ENCODE data around the gene WDR44. TPM values are rescaled to one million over a fixed set of nuclear protein-coding genes. Genes with fewer than 3 reads are reported as not detected.
A peak's percentile ranks its signal among the peaks of the same experiment; 100 is the strongest.

Gene WDR44
- total and polyA plus RNA-seq, 12 donors = 2.2 to 25.9 (median 13.8) TPM

GRCh38 chrX:118350706-118351105 is 4.8 kb downstream of the WDR44 start:
- 64 to 92% (median 84%) methylated on average over 1 of the region's 1 CpG for WGBS, 4 donors
- Histone ChIP-seq H3K27ac (no peak overlapping the region), H3K27me3 (no peaks in the 10 kb centered on the region), H3K4me1 (replicated peaks in 1 of 2) (peaks cover 0 to 30% of the 10 kb centered on the region in 2 donors), H3K36me3 (replicated peaks in 1 of 2) (no peaks in the 10 kb centered on the region), H3K4me3 (no peak overlapping the region), H3K9me3 (replicated peaks in 1 of 3) (no peaks in the 10 kb centered on the region)
- DNase-seq = no peak
- TF ChIP-seq POLR2A (IDR thresholded peaks at IDR 0.05) (no peak), CTCF (IDR thresholded peaks at IDR 0.05) (no peak)
- intact Hi-C loops (cut with DNase I) = no loop called here

- no peak overlapping the region for H3K27ac ChIP-seq
- no peaks in the 10 kb centered on the region for H3K27me3 ChIP-seq
- no peak for TF ChIP-seq POLR2A (IDR thresholded peaks at IDR 0.05)
- no peak for TF ChIP-seq CTCF (IDR thresholded peaks at IDR 0.05)
- no peaks in the 10 kb centered on the region for H3K36me3 ChIP-seq (replicated peaks in 1 of 2)
- intact Hi-C loops (cut with DNase I) = no loop called here
- H3K9me3 ChIP-seq (replicated peaks in 1 of 3) = no peaks in the 10 kb centered on the region
- no peak for DNase-seq
- H3K4me3 ChIP-seq = no peak overlapping the region
- peaks cover 10 to 34% of the 10 kb centered on the region in 2 donors for H3K4me1 ChIP-seq (replicated peaks in 1 of 2)
These were observed 6.7 kb downstream of the WDR44 start for GRCh38 chrX:118352566-118352965.

- no peaks in the 10 kb centered on the region for H3K27me3 ChIP-seq
- H3K27ac ChIP-seq = no peak overlapping the region
- H3K4me3 ChIP-seq = no peak overlapping the region
- DNase-seq = no peak
- intact Hi-C loops (cut with DNase I) = no loop called here
- H3K4me1 ChIP-seq (replicated peaks in 1 of 2) = peaks cover 10 to 28% of the 10 kb centered on the region in 2 donors
- WGBS, 4 donors = 67 to 84% (median 76%) methylated on average over 4 of the region's 4 CpGs
- TF ChIP-seq POLR2A (IDR thresholded peaks at IDR 0.05) = no peak
- no peak for TF ChIP-seq CTCF (IDR thresholded peaks at IDR 0.05)
- no peaks in the 10 kb centered on the region for H3K36me3 ChIP-seq (replicated peaks in 1 of 2)
- no peaks in the 10 kb centered on the region for H3K9me3 ChIP-seq (replicated peaks in 1 of 3)
These were observed 7.4 kb downstream of the WDR44 start for GRCh38 chrX:118353081-118353850.

- Histone ChIP-seq H3K36me3 (replicated peaks in 1 of 2) (no peaks in the 10 kb centered on the region), H3K27me3 (no peaks in the 10 kb centered on the region), H3K27ac (peak overlapping the region in 1 of 5 donors; percentile 21), H3K9me3 (replicated peaks in 1 of 3) (no peaks in the 10 kb centered on the region), H3K4me1 (replicated peaks in 1 of 2) (peaks cover 10 to 27% of the 10 kb centered on the region in 2 donors), H3K4me3 (no peak overlapping the region)
- 55 to 78% (median 72%) methylated on average over 2 of the region's 2 CpGs for WGBS, 4 donors
- DNase-seq = no peak
- intact Hi-C loops (cut with DNase I) = no loop called here
- TF ChIP-seq POLR2A (IDR thresholded peaks at IDR 0.05) (no peak), CTCF (IDR thresholded peaks at IDR 0.05) (no peak)
These were observed 9.5 kb downstream of the WDR44 start for GRCh38 chrX:118355225-118355920.

All from adrenal gland (tissue), 12 donors.